HG03342 (cell line): ENCODE results near the gene PRRT1.
A peak's percentile ranks its signal among the peaks of the same experiment; 100 is the strongest.
"Not testable (repeated sequence)": the region's sequence is repeated elsewhere in the genome, so short reads cannot be mapped to it uniquely, and the experiment has no call there.

Experiments used
- ATAC-seq: cut with Tn5 transposase; IDR thresholded peaks from one replicate; pipeline ENCODE4 v1.9.1; 2021; ENCODE audit warnings: mild to moderate bottlenecking, moderate library complexity; ENCODE audit not compliant: unreplicated experiment

PRRT1 gene

DNA sequence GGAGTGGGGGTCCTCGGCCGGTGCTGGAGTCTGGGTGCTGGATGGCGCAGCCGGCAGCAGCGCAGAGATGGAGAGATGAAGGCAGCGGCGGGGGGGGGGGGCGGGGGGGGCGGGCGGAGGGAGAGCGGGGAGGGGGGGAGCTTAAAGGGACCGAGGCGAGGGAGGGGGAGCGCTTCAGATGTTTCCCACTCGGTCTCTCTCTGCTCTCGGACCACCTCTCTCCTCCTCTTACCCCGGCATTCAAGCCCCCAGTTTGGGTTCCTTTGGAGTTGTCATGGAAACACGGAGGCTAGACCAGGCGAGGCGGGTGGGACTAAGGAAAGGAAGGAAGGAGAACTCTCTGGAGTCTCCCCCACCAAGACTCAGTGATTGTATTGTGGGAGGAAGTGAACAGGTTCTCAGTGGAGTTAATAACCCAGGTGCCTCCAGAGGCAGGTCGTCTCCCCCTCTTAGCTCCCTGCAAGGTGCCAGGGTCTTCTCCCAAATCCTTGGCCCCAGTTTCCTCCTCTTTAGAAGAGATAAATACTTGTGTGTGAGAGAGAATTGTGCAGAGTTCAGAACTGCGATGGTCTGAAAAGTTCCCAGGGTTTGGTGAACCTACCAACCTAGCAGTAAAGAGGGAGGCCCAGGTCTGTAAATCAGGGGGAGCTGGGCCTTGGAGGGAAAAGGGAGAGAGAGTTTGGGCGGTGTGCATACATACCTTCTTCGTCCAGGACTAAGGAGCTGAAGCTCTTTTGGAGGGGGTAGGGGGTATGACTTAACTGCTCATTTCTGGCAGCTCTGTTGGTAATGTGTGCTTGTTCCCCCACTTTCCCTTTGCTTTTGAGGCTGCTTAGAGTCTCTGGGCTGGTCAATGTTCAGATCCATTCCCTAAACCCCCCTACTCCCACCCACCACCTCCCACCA lies at the start of gene PRRT1:
TSS of gene PRRT1 (minus strand) at position 77 of the 906 bp plus-strand sequence. CDS start 112 bp downstream, outside the sequence.
- no peak for ATAC-seq

DNA sequence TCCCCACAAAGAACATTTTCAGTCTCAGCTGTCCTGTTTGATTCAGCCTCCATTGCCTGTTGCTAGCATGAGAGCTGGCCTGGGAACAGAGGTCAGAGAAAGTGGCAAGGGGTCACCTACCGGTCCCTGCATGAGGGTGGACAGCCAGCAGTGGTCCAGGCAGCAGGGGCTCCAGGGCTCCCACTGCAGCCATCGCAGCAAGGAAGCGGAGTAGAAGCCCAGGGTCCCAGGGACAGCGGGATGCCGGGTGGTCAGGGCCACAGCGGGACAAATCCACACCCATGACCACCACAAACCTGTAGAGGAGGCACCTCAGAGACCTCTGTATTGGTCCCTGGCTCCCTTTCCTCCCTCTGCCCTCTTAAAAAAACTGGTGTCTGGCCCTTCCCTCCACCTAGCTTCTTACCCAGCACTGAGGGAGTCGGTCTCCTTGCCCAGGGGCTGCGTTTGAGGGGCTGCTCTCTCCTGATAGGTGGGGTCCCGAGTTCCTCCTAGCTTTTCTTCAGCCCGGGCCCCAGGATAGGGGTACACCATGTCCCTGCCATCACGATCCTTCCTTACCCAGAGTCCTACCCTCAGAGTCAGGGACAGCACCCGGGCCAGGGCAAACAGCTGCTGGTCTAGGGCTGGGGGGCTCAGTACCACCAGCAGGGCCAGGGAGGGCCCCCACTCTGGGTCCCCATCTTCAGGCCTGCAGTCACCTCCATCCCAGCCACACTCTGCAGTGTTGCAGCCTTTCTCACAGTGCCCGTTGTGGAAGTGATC lies 49.2 kb upstream of the PRRT1 start:
- ATAC-seq: no peak

DNA sequence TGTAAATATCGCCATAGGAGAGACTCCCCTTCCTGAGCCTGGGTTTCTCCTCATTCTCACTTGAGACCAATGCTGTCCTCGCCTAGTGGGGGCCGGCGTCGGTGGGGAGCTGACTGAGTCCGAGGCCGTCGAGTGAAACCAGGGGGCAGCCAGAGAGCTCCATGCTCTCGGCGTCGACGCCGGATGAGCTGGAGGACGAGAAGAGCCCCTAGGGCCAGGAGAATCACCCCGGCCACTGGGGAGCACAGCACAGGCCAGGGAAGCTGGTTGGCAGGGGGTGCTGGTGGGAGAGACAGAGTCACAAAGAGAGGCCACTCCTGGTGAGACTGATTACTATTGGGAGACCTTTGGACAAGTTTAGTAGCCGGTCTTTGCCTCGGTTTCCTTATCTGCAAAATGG lies 47.1 kb upstream of the PRRT1 start:
- ATAC-seq: no peak

DNA sequence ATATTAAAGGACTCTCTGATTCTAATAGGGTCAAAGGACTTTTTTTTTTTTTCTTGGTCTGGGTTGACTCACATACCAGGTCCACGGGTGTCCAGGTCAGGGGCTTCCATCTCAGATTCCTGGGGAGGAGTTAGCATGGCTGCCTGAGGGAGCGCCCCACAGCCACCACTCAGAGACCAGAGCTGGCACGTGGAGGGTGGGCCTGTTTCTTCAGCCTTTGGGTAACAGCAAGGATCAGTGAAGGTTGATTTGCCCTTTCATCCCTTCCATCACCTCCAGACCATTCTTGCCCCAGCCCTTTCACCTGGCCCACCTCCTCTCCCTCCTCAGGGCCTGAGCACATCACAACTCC lies 46.6 kb upstream of the PRRT1 start:
- no peak for ATAC-seq

DNA sequence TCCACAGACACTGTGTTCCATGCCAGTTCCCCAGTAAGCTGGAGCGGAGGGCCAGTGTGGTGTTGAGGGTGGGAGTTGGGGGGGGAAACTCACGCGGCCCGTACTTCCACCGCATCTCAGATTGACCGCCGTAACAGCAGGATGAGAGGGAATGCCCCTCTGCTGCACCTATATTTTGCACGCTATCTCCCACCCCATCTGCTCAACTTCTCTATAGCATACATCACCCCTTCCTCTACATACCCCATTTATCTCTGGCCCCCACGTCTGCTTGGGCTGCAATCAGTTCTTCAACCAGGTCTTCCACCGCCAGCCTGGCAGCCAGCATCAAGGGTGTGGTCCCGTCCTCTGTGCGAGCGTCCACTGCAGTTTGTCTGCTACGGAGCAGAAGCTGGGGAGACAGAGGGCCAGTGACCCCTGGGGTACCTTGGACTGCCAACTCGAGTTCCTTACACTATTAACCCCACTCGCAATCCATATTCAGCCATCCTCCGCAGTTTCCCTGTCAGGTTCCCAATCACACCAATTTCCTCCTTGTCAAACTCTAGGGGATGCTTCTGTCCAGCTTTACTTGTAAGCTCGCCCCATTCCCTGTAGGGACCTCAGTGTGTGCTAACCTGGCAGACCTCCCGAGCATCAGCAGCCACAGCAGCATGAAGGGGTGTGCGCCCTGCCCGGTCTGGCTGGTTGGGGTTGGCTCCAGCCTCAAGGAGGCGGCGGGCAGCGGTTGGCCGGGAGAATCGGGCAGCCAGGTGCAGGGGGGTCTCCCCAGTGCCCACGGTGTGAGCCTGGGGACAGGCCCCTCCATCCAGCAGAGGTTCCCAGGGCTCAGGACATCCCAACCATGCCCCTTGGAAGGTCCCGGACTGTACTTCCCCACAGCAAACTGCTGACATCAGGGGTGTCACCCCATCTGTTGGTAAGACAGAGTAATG lies 45.2 kb upstream of the PRRT1 start:
- ATAC-seq: no peak

DNA sequence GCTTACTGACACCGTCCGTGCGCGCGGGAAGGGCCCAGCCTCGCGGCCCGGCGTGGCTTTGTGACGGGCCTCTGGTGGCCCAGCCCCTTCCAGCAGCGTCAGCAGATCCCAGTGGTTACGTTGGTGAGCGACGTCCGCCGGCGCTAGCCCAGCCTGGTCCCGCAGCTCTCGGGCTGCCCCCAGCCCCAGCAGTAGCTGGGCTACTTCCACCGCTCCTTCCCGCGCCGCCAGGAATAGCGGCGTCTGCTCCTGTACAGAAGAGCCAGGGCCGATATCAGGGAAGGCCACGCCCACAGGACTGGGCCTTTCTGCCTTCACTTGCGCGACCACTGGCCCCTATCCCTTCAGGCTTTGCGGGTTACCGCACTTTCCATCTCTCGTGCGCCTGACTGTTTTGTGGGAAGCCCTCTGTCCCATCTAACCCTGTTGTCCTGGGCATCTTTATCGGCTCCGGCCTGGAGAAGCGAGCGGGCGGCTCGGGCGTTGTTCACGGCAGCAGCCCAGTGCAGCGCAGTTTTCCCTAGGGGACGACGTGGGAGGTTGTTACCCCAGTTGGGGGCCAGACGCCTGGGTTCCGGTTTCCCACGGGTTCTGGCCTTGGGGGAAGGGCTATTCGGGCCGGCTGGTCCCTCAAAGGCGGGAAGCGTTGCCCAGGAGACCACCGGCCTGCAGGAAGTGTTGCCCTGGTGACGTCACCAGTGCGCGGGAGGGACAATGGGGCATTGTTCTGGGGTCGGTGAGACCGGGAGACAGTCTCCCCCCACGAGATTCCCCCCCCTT lies 44.4 kb upstream of the PRRT1 start:
- peak; percentile 23 for ATAC-seq

DNA sequence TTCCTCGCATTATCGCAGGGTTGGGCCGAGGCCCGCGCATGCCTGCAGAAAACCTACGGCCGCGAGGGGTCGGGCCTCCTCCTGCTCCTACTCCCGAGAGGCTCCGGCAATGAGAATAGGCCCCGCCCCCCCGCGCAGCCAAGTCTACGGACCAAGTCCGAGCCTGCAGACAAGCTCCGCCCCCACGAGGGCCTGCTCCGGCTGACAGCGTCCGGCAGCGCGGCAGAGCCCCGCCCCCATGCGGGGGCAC lies 43.8 kb upstream of the PRRT1 start:
- ATAC-seq: peak; percentile 71

DNA sequence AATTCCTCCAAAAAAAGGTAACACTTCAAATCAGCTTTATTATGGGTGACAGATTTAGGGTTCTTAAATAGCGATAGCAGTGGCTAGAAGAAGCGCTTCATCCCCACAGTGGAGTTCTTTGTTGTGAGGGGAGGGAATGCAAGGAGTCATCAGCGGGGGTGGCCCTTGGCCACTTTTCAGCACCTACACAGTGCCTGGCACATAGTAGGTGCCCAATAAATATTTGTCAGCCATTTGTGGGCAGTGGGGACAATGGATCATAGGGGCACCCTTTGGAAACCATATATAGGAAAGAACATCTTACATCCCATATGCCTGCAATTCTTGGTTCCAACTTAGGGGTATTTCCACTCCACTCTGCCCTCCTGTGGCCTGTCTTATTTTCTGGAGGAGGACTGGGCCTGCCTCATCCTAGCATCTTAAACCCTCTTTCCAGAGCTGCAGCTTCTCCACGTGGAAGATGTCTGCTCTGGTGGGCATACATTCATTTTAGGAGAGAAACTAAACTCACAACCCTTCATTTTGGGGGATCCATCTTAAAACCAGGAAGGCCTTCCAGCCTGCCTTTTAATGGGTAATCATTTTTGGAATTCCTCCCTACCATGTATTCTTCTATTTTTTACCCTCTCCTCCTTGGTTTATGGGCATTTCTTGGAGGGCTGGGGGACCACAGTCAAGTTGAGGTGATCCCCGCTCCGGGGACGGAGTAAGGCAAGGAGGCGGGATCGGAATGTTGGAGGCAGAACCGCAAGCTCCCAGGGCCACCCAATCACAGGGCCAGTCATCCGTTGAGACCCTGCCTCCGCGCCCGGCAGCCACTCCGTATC lies 43.3 kb upstream of the PRRT1 start:
- no peak for ATAC-seq

DNA sequence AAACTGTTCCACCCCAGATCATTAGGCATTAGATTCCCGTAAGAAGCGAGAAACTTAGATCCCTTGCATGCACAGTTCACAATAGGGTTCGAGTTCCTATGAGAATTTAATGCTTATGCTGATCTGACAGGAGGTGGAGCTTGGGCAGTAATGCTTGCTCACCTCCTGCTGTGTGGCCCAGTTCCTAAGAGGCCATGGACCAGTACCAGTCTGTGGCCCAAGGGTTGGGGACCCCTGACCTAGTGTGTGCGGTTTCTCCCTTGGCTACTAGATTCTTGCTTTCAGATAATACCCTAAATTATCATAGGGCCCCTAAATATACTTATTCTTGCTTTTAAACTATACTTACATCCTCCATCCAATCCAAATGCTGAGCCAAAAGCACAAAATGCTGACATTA lies 42.6 kb upstream of the PRRT1 start:
- no peak for ATAC-seq

DNA sequence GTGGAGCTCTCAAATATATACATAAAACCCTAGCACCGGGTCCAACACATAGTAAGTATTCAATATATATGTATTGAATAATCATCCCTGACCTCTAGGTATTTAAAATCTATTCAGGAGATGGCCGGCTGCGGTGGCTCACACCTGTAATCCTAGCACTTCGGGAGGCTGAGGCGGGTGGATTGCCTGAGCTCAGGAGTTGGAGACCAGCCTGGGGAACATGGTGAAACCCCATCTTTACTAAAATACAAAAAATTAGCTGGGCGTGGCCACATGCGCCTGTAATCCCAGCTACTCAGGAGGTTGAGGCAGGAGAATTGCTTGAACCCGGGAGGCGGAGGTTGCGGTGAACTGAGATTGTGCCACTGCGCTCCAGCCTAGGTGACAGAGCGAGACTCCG lies 41.4 kb upstream of the PRRT1 start:
- ATAC-seq: not testable (repeated sequence)

DNA sequence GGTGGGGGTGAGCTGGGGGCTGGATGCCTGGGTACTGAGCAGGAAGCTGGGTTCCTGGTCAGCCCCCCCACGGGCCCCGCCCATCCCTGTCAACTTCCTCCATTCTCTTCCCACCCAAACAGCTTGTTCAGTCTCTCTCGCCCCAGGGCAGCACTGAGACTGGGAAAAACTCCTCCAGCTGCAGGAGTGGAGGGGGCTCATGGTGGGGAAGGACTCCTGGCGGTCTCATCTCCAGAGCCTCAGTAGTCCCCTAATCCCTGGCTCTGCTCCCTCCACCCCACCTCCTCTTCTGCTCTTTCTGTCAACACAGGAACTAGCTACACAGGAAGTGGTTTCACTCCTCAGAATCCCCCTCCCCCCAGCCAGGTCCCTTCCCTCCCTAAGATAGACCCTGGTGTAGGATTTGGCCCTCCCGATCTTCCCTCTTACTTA lies 40.9 kb upstream of the PRRT1 start, which contains the start of gene GPSM3:
TSS of gene GPSM3 (minus strand) at position 36 of the 432 bp plus-strand sequence. CDS start 130 bp downstream, outside the sequence.
- no peak for ATAC-seq

DNA sequence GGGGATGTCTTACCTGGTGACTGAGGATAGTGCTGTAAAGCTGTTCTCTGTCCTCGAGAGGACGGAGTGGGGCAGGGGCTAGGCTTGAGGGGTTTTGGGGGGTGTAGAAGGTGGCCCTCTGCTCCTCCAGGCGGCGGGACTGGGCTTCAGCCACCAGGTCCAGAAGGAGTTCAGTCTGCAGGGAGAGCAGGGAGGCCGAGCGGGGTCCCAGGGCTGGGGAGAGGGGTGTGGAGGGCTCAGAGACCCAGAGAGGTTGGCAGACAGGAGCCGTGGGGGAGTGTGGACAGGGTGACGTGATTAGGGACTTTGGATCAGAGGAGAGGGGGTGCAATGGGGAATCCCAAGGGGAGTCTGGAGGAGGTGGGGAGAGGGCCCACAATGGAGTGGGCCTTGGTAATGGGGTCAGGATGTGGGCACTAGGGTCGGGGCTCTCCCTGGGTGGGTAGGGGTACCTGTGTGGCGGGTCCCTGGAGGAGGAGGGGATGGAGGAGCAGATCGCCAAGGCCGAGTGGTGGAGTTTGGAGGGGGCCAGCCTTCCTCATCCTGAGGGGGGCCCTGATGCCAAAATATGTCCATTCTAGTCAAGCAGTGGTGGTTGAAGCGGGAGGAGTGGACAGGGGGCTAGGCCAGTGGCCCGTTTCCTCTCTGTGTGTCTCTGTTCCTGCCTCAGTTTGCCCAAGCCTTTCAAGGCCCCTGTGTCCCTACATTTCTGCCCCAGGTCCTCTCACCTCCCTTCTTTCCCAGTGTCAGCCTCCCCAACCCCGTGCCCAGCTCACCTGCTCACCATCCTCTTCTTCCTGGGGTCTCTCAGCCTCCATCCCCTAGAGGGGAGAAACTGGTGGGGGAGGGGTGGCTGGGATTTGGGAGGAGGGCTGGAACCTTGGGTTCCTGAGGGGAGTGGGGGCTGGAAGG lies 40.2 kb upstream of the PRRT1 start:
- ATAC-seq: no peak

DNA sequence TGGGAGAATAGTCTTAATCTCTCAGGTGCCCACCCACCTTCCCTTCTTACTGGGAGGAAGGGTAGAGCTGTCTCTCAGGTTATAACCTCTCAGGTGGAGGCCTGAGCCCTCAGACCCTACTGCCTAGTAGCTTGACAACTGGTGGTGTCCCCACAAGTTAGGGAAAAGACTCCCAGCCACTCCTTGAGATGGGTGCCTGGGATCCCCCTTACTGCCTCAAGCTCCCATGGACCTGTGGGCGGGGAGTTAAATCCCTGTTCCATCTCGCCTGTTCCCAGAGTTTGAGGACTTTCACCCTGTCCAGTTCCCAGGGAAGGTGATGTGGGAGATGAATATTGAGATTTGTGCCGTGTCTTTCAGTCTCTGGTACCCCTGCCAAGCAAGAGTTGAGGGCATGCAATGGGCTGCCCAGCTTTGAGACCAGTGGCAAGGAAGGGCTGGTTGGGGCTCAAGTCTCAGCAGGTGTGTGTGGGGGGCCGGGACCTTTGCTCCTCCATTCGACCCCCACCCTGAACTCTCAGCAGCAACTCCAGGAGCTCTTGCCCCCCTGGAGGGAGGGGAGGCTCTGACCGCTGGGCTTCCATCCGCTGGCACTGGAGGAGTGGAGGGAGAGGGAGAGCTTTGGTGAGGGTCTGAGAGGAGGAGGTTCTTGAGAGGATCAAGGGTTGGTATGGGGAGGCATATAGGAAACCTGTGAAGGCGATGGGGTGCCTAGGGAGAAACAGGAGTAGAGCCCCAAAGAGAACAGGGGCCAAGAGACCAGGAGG lies 39.4 kb upstream of the PRRT1 start:
- no peak for ATAC-seq

DNA sequence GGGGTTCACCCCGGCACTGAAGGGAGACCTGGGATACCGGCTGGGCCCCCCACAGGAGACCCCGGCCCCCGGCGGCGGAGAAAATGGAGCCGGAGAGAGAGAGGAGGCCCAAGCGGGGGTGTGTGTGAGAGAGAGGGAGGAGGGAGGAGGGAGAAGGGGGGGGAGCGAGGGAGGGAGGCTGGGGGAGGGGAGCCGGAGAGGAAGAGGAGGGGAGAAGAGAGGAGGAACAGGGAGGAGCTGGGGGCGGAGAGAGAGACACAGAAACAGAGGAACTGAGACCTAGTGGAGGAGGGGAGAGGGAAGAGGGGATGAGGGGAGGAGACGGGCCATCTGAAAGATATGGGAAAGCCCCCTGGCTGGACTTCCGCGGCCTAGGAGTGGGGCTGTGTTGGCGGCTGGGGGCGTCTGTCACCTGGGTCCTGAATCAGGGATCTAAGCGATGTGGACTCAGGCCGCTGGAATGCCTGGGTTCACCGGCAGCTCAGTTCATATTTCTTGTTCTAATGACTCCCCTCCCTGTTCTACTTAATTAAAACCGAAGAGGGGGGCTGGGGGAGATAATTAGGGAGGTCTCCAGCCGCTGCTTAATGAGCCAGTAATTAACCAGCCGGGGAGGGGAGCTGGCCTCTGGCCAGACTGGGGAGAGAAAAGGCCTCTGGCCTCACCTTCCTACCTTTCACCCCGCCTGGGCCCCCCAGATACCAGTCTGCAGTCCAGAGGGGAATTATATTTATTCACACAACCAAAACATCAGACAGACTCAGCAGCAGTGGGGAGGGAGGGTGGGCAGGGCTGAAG lies 38.5 kb upstream of the PRRT1 start, which contains the start of gene PBX2:
TSS of gene PBX2 (minus strand) at position 149 of the 798 bp plus-strand sequence. CDS start 287 bp downstream, outside the sequence.
- ATAC-seq: peak; percentile 42

DNA sequence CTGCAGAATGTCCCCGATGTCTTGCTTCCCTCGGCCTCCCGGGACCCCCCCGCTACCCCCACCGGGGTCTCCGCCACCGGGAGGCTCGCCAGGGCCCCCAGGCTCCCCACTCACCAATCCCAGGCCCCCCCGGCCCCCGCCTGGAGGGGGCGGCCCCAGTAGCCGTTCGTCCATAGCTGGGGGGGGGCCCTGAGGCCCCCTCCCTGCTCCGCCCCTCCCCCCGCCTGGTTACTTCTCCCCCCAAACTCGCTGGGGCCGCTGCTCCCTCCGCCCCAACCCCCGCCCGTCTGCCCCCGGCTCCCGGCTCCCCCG lies 38.0 kb upstream of the PRRT1 start:
- no peak for ATAC-seq

DNA sequence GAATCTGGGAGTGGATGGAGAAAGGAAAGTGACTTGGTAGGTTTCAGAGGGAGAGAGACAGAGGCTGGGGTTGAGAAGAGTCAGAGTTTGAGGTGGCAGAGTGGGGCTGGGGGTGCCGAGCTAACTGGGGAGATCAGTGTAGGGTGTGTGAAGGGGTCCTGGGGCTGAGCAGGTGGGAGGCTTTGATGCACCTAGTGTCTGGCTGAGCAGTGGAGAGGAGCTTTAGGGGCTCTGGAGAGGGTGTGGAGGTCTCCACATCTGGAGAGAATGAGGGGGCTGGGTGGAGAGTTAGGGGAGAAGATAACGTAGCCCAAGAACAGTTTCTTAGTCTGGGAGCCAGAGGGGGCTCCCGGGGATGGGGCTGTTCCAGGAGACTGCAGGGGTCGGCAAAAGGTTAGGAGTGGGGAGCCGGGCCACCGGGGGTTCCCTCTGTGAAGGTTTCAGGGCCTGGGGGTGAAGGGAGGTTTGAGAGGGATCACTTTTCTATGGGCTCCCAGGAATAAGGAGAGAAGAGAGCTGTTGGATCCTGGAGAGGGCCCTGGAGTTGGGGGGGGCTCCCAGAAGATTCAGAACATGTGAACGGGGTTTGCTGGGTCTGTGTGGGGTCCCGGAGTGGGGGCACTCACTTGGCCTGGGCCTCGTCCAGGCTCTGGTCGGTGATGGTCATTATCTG lies 37.5 kb upstream of the PRRT1 start:
- ATAC-seq: no peak
